Caco-2 (cell line): ENCODE measurements around the gene P2RY2. TPM values are rescaled to one million over a fixed set of nuclear protein-coding genes. Genes with fewer than 3 reads are reported as not detected.

ENCODE experiments used
- BruUV-seq: library from RNA; stranded (reverse); fragments of 400-500 nt; replicated peaks from 2 replicates; lab custom pipeline; 2021; lab: Mats Ljungman, UMichigan
- CTCF ChIA-PET: fragments of 300-600 bp; sonication (Branson Sonifier 250); formaldehyde crosslinking; loops from one replicate; lab custom pipeline; 2022; ENCODE audit warnings: antibody characterized with exemption; lab: Charles Lee
- POLR2A ChIA-PET: fragments of 300-600 bp; sonication (Branson Sonifier 250); formaldehyde crosslinking; loops from one replicate; lab custom pipeline; 2022; ENCODE audit warnings: antibody characterized with exemption; lab: Charles Lee
- DNase-seq, 2 experiments: peaks; one replicate each; pipeline versions ENCODE4 v3.0.0 to v3.0.0-alpha.2; 2020 to 2022
- H3K27me3 ChIP-seq: replicated peaks from 2 replicates; pipeline ENCODE4 v1.6.0; 2011; ENCODE audit warnings: low read length; ENCODE audit not compliant: control insufficient read depth, insufficient read depth
- H3K36me3 ChIP-seq: 2 replicates; pipeline ENCODE4 v1.5.1; 2011; ENCODE audit warnings: low read length; ENCODE audit not compliant: control insufficient read depth, insufficient read depth
- H3K4me1 ChIP-seq: fragments of 250-450 bp; sonication (Bioruptor Pico); 2 replicates; pipeline ENCODE4 v1.5.1; 2020; ENCODE audit warnings: mild to moderate bottlenecking
- H3K4me3 ChIP-seq: 2 replicates; pipeline ENCODE4 v1.5.1; 2011; ENCODE audit warnings: low read depth, mild to moderate bottlenecking, control low read depth, low read length
- H3K9me3 ChIP-seq: fragments of 250-450 bp; sonication (Bioruptor Pico); 2 replicates; pipeline ENCODE4 v1.5.1; 2020; ENCODE audit warnings: mild to moderate bottlenecking, moderate library complexity
- H3K27ac Mint-ChIP-seq: one replicate; pipeline ENCODE4 v1.8.0; 2022; ENCODE audit warnings: mixed read lengths; ENCODE audit not compliant: unreplicated experiment
- H3K27me3 Mint-ChIP-seq: one replicate; pipeline ENCODE4 v1.8.0; 2022; ENCODE audit warnings: mixed read lengths; ENCODE audit not compliant: insufficient read depth, unreplicated experiment
- H3K36me3 Mint-ChIP-seq: one replicate; pipeline ENCODE4 v1.8.0; 2022; ENCODE audit warnings: mild to moderate bottlenecking, mixed read lengths; ENCODE audit not compliant: insufficient read depth, unreplicated experiment
- H3K4me1 Mint-ChIP-seq: one replicate; pipeline ENCODE4 v1.8.0; 2022; ENCODE audit warnings: low read depth, mixed read lengths; ENCODE audit not compliant: unreplicated experiment
- H3K4me3 Mint-ChIP-seq: one replicate; pipeline ENCODE4 v1.8.0; 2022; ENCODE audit warnings: mild to moderate bottlenecking, moderate library complexity, mixed read lengths; ENCODE audit not compliant: unreplicated experiment
- H3K9me3 Mint-ChIP-seq: one replicate; pipeline ENCODE4 v1.8.0; 2022; ENCODE audit warnings: mixed read lengths; ENCODE audit not compliant: unreplicated experiment
- intact Hi-C: fragments of 100-400 bp; cut with micrococcal nuclease; formaldehyde crosslinking; loops from one replicate; pipeline ENCODE4 v1.10.0; 2022; ENCODE audit not compliant: unreplicated experiment
- total RNA-seq: library from RNA; stranded (reverse); gene quantifications from 2 replicates; pipeline ENCODE4 v1.2.3, GENCODE V29; 2022
- TF ChIP-seq, protein P1 (sequence below), 2 experiments: fragments of 200-600 bp in 1 of 2; IDR thresholded peaks; 1 replicate in 1 of 2; 2 replicates in 1 of 2; pipeline versions ENCODE4 v1.5.1 to v1.8.0; 2011 to 2022; ENCODE audit warnings: antibody characterized with exemption in 1 of 2, control low read depth in 1 of 2, inconsistent platforms in 1 of 2, low read depth in 1 of 2, low read length in 1 of 2, mild to moderate bottlenecking in 1 of 2, moderate library complexity in 1 of 2; ENCODE audit not compliant: insufficient read depth in 1 of 2, severe bottlenecking in 1 of 2, unreplicated experiment in 1 of 2

The P2RY2 gene
- total RNA-seq, 1 experiment from 2014 or later: 10.4 TPM

DNA sequence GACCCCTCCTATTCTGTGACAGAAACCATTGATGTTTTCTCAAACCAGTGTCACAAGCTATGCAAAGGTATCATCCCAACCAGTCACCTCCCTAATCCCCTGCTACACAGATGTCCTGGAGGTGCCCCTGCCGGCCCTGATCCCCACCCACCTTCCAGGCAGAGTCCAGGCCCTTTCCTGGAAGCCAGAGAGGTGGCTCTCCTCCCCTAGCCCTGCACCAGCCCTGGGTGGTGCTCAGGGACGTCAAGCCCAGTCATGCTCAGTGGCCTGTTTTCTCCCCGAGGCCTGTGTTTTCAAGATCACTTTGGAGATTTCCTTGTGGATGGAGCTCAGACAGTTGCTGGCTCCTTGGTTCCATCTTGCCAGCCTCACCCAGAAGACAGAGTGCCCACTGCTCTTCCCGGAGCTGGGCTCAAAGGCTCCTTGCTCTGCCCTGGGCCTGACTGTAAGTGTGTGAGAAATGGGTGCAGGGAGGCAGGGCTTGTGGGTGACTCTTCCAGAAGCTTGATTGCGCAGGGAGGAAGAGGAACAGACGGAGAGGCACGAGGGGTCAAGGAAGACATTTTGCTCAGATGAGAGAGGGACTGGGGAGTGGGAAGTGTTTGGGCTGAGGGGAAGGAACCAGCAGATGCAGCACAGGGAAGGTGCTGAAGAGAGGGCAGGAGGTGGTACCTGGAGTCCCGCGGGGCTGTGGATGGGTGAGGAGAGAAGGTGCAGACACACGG lies 65.4 kb downstream of the P2RY2 start:
- intact Hi-C loops: no loop called here
- H3K4me3 Mint-ChIP-seq: peak overlapping the region; percentile 18
- peaks cover 77% of the 10 kb centered on the region for H3K4me1 ChIP-seq
- no peaks in the 10 kb centered on the region for H3K9me3 ChIP-seq
- H3K36me3 ChIP-seq: no peaks in the 10 kb centered on the region; the same call in 1 of the 2 replicates
- H3K27me3 Mint-ChIP-seq: no peaks in the 10 kb centered on the region
- peaks cover 60% of the 10 kb centered on the region for H3K36me3 Mint-ChIP-seq
- TF ChIP-seq, protein P1, sequence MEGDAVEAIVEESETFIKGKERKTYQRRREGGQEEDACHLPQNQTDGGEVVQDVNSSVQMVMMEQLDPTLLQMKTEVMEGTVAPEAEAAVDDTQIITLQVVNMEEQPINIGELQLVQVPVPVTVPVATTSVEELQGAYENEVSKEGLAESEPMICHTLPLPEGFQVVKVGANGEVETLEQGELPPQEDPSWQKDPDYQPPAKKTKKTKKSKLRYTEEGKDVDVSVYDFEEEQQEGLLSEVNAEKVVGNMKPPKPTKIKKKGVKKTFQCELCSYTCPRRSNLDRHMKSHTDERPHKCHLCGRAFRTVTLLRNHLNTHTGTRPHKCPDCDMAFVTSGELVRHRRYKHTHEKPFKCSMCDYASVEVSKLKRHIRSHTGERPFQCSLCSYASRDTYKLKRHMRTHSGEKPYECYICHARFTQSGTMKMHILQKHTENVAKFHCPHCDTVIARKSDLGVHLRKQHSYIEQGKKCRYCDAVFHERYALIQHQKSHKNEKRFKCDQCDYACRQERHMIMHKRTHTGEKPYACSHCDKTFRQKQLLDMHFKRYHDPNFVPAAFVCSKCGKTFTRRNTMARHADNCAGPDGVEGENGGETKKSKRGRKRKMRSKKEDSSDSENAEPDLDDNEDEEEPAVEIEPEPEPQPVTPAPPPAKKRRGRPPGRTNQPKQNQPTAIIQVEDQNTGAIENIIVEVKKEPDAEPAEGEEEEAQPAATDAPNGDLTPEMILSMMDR (IDR thresholded peaks at IDR 0.05; ENCODE audit: insufficient read depth in 1 of 2, low read depth in 1 of 2, low read length in 1 of 2, severe bottlenecking in 1 of 2, unreplicated experiment in 1 of 2): no peak
- peak in 1 of 2 experiments; percentile 36 for DNase-seq
- peak overlapping the region; percentile 74 for H3K27ac Mint-ChIP-seq
- POLR2A ChIA-PET: no interaction called here
- CTCF ChIA-PET: interaction anchor here (0.8 kb wide), 1 partner anchor 41 kb away, joined by 3 read pairs; no protein-coding TSS in a partner anchor
- no TSS peak for BruUV-seq
- no peaks in the 10 kb centered on the region for H3K27me3 ChIP-seq
- H3K9me3 Mint-ChIP-seq: no peaks in the 10 kb centered on the region
- H3K4me1 Mint-ChIP-seq: peaks cover 53% of the 10 kb centered on the region
- no peak overlapping the region for H3K4me3 ChIP-seq

DNA sequence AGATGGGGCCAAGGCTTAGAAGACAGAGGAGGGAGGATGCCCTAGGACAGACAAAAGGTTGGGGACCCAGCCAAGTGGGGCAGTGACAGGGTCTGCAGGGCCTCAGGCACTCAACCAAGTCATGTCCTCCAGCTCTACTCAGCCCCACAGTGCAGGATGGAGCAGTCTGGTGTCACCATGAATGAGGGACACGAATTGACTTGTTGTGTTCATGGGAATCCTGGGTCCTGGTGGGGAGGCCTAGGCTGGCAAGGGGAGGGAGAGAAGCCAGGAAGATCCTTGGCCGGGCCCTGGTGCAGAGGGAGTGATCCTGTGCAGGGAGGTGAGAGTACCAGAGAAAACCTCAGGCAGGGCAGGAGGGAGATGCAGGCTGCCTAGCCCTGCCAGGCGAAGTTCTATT lies 66.0 kb downstream of the P2RY2 start:
- peak overlapping the region; percentile 18 for H3K4me3 Mint-ChIP-seq
- H3K4me1 Mint-ChIP-seq: peaks cover 56% of the 10 kb centered on the region
- no peaks in the 10 kb centered on the region for H3K9me3 Mint-ChIP-seq
- no peaks in the 10 kb centered on the region for H3K9me3 ChIP-seq
- DNase-seq: no peak
- H3K4me3 ChIP-seq: no peak overlapping the region
- no TSS peak for BruUV-seq
- peaks cover 57% of the 10 kb centered on the region for H3K36me3 Mint-ChIP-seq
- H3K27me3 Mint-ChIP-seq: no peaks in the 10 kb centered on the region
- ChIA-PET CTCF (interaction anchor here (0.7 to 0.8 kb wide), 2 partner anchors 42 to 51 kb away, joined by 3 read pairs; no protein-coding TSS in a partner anchor), POLR2A (no interaction called here)
- peak overlapping the region; percentile 74 for H3K27ac Mint-ChIP-seq
- intact Hi-C loops: no loop called here
- H3K36me3 ChIP-seq: no peaks in the 10 kb centered on the region; the same call in 1 of the 2 replicates
- H3K4me1 ChIP-seq: peaks cover 78% of the 10 kb centered on the region
- TF ChIP-seq, protein P1 (IDR thresholded peaks at IDR 0.05; ENCODE audit: insufficient read depth in 1 of 2, low read depth in 1 of 2, low read length in 1 of 2, severe bottlenecking in 1 of 2, unreplicated experiment in 1 of 2): no peak
- no peaks in the 10 kb centered on the region for H3K27me3 ChIP-seq

DNA sequence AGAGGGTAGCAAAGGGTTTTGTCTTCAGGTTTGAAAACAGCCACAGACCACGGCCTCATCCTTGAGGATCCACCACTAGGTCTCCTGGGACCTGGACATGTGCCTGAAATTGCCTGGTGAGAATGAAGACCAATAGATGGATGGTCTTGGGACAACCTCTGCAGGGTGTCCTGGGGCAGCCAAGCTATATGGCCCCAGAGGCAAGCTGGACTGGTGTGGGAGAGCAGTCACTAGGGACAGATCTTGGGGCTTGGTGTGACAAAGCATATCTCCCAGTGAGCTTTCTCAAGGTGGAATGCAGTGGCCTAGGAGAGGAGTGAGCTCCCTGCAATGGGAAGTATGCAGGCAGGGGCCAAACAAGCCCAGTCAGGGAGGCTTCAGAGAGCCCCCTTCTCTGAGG lies 67.6 kb downstream of the P2RY2 start:
- Histone ChIP-seq H3K4me1 (peaks cover 70% of the 10 kb centered on the region), H3K36me3 (no peaks in the 10 kb centered on the region), H3K27me3 (no peaks in the 10 kb centered on the region), H3K9me3 (no peaks in the 10 kb centered on the region), H3K4me3 (no peak overlapping the region)
- intact Hi-C loops: no loop called here
- Mint-ChIP-seq H3K36me3 (peaks cover 53% of the 10 kb centered on the region), H3K27ac (peak overlapping the region; percentile 12), H3K9me3 (no peaks in the 10 kb centered on the region), H3K27me3 (no peaks in the 10 kb centered on the region), H3K4me3 (no peak overlapping the region), H3K4me1 (peaks cover 48% of the 10 kb centered on the region)
- no TSS peak for BruUV-seq
- ChIA-PET CTCF (interaction anchor here (1.8 kb wide), 1 partner anchor 33 kb away, joined by 4 read pairs; no protein-coding TSS in a partner anchor), POLR2A (interaction anchor here (0.6 kb wide), 1 partner anchor 41 kb away, joined by 5 read pairs; no protein-coding TSS in a partner anchor)
- DNase-seq: no peak
- TF ChIP-seq, protein P1 (IDR thresholded peaks at IDR 0.05; ENCODE audit: insufficient read depth in 1 of 2, low read depth in 1 of 2, low read length in 1 of 2, severe bottlenecking in 1 of 2, unreplicated experiment in 1 of 2): no peak

Other genes with a start within 250 kb of the P2RY2 start
- 27.2 and 32.7 TPM in 2 replicates for gene FCHSD2, start 76.0 kb upstream of the P2RY2 start, total RNA-seq
- 48.4 and 55.7 TPM in 2 replicates for gene P2RY6, start 54.1 kb downstream of the P2RY2 start, total RNA-seq
- gene ARHGEF17, start 90.0 kb downstream of the P2RY2 start, total RNA-seq: 77.9 and 78.1 TPM in 2 replicates
- 11.7 and 12.7 TPM in 2 replicates for gene RELT, start 158.1 kb downstream of the P2RY2 start, total RNA-seq